Measurements from ENCODE around the gene SOX18. TPM values are rescaled to one million over a fixed set of nuclear protein-coding genes. Genes with fewer than 3 reads are reported as not detected.

The SOX18 gene
- total RNA-seq, 4 donors from 2014 or later: 5.6 to 19.0 (median 12.8) TPM

DNA sequence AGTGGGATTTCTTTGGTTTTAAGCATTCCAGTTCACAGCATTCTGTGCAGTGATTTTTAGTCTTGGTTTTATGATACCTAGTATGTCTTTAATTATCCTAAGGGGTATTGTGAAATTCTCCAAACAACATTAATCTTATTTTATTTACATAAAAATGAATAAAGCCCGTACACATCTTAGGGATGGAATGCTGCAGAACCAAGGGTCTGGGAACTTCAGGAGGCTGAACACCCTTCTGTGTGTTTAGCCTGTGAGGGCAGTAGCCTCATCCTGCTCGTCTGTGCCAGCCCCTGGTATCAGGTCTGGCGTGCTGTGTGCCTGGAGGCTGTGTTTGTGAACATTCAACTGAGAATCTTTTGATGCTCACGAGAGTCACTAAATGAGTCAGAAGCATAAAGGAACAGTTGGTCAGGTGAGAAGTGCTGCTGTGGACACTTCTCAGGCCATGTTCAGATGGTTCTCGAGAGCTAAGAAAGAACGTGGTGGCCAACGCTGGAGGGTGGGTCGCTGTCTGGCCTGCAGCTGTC, 38.7 kb downstream of the SOX18 start:
- peaks cover 0 to 7% (median 0%) of the 10 kb centered on the region in 4 donors for H3K4me1 ChIP-seq
- TF ChIP-seq, protein P1, sequence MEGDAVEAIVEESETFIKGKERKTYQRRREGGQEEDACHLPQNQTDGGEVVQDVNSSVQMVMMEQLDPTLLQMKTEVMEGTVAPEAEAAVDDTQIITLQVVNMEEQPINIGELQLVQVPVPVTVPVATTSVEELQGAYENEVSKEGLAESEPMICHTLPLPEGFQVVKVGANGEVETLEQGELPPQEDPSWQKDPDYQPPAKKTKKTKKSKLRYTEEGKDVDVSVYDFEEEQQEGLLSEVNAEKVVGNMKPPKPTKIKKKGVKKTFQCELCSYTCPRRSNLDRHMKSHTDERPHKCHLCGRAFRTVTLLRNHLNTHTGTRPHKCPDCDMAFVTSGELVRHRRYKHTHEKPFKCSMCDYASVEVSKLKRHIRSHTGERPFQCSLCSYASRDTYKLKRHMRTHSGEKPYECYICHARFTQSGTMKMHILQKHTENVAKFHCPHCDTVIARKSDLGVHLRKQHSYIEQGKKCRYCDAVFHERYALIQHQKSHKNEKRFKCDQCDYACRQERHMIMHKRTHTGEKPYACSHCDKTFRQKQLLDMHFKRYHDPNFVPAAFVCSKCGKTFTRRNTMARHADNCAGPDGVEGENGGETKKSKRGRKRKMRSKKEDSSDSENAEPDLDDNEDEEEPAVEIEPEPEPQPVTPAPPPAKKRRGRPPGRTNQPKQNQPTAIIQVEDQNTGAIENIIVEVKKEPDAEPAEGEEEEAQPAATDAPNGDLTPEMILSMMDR (IDR thresholded peaks at IDR 0.05): no peak
- TF ChIP-seq EP300 (IDR thresholded peaks at IDR 0.05) (no peak), POLR2AphosphoS5 (IDR thresholded peaks at IDR 0.05) (no peak), POLR2A (IDR thresholded peaks at IDR 0.05; ENCODE audit: low read depth) (no peak)
- 87% methylated on average over 8 of the region's 8 CpGs for WGBS
- H3K27me3 ChIP-seq: no peaks in the 10 kb centered on the region
- intact Hi-C loops (cut with DNase I): no loop called here
- no peaks in the 10 kb centered on the region for H3K9me3 ChIP-seq
- DNase-seq (ENCODE audit: extremely low spot score): no peak
- H3K27ac ChIP-seq (replicated peaks in 1 of 4): no peak overlapping the region
- H3K36me3 ChIP-seq: peaks cover 42 to 90% (median 84%) of the 10 kb centered on the region in 4 donors
- no peak overlapping the region for H3K4me3 ChIP-seq

DNA sequence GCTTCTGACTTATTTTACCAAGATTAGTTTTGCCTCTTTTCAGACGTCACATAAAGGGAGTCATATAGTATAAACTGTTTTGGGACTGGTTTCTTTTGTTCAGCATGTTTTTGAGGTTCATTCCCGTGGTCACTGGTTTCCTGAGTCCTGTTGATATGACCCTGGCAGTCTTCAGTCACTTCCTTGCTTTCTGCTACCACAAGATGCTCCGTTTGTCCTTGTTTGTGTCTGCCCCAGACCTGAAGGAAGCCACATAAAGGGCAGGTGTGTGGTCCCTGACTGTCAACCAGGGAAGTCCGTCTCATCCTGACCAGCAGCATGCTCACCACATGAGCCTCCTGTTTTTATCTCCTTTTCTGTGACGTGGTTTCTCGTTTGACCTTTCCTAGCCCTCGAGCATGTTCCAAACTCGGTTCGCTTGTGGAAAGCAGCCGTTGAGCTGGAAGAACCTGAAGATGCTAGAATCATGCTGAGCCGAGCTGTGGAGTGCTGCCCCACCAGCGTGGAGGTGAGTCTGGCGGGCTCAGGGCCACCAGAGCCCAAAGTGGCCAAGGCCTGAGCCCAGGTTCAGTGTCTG, 39.5 kb downstream of the SOX18 start:
- Histone ChIP-seq H3K9me3 (no peaks in the 10 kb centered on the region), H3K27ac (replicated peaks in 1 of 4) (no peak overlapping the region), H3K36me3 (peaks cover 37 to 90% (median 84%) of the 10 kb centered on the region in 4 donors), H3K27me3 (no peaks in the 10 kb centered on the region), H3K4me3 (no peak overlapping the region), H3K4me1 (peaks cover 0 to 13% (median 0%) of the 10 kb centered on the region in 4 donors)
- TF ChIP-seq EP300 (IDR thresholded peaks at IDR 0.05) (no peak), POLR2AphosphoS5 (IDR thresholded peaks at IDR 0.05) (no peak), POLR2A (IDR thresholded peaks at IDR 0.05; ENCODE audit: low read depth) (no peak)
- TF ChIP-seq, protein P1 (IDR thresholded peaks at IDR 0.05): no peak
- 90% methylated on average over 13 of the region's 13 CpGs for WGBS
- DNase-seq (ENCODE audit: extremely low spot score): no peak
- intact Hi-C loops (cut with DNase I): no loop called here

DNA sequence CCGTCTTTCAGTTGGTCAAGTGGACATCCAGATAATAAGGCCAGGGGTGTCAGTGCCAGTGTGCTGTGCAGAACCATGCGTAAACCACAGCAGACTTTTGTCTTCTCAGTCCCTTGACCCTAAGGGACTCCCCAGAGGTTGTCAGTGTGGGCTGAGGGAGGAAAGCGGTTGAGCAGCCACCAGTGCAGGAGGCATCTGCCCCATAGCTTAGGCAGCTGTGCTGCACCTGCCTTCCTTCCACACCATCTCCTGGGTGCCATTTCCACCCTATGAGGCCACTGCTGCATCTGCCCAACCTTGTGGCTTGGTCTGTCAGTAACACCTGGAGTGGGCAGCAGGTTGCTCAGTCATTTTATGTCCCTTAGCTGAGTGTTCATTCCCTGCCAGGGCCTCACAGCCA, 42.5 kb downstream of the SOX18 start:
- Histone ChIP-seq H3K27me3 (no peaks in the 10 kb centered on the region), H3K4me3 (no peak overlapping the region), H3K36me3 (peaks cover 41 to 96% (median 92%) of the 10 kb centered on the region in 4 donors), H3K9me3 (no peaks in the 10 kb centered on the region), H3K4me1 (peaks cover 4 to 18% (median 7%) of the 10 kb centered on the region in 4 donors), H3K27ac (replicated peaks in 1 of 4) (no peak overlapping the region)
- WGBS: 100% methylated on average over 3 of the region's 3 CpGs
- no peak for DNase-seq (ENCODE audit: extremely low spot score)
- no peak for TF ChIP-seq EP300 (IDR thresholded peaks at IDR 0.05)
- no peak for TF ChIP-seq POLR2A (IDR thresholded peaks at IDR 0.05; ENCODE audit: low read depth)
- TF ChIP-seq POLR2AphosphoS5 (IDR thresholded peaks at IDR 0.05): no peak
- TF ChIP-seq, protein P1 (IDR thresholded peaks at IDR 0.05): no peak
- intact Hi-C loops (cut with DNase I): no loop called here

DNA sequence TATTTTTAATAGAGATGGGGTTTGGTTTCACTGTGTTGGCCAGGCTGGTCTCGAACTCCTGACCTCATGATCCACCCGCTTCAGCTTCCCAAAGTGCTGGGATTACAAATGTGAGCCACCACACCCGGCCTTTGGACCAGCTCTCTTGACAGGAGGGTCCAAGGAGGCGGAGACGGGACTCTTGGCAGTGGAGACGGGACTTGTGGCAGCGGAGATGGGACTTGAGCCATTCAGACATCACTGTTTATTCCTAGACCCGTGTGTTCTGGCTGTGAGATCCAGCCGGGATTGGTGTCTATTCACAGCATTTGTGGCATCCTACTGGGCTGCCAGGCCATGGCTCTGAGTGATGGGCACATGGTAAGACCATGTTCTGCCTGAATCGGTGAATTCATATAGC, 42.9 kb downstream of the SOX18 start:
- Histone ChIP-seq H3K27ac (replicated peaks in 1 of 4) (no peak overlapping the region), H3K9me3 (no peaks in the 10 kb centered on the region), H3K36me3 (peaks cover 40 to 98% (median 94%) of the 10 kb centered on the region in 4 donors), H3K4me1 (peaks cover 4 to 20% (median 8%) of the 10 kb centered on the region in 4 donors), H3K27me3 (no peaks in the 10 kb centered on the region), H3K4me3 (no peak overlapping the region)
- no peak for TF ChIP-seq POLR2A (IDR thresholded peaks at IDR 0.05; ENCODE audit: low read depth)
- TF ChIP-seq, protein P1 (IDR thresholded peaks at IDR 0.05): no peak
- no peak for TF ChIP-seq EP300 (IDR thresholded peaks at IDR 0.05)
- no peak for TF ChIP-seq POLR2AphosphoS5 (IDR thresholded peaks at IDR 0.05)
- WGBS: 83% methylated on average over 5 of the region's 10 CpGs
- intact Hi-C loops (cut with DNase I): no loop called here
- no peak for DNase-seq (ENCODE audit: extremely low spot score)
